Loucy (cell line): ENCODE measurements around the gene TMPRSS11D.

Experiments used
- H2AFZ ChIP-seq: fragments of 200-600 bp; sonication (generic); 2 replicates; pipeline ENCODE4 v1.6.0; 2016; ENCODE audit warnings: antibody characterized with exemption, mild to moderate bottlenecking, low read length, moderate library complexity
- H3F3A ChIP-seq: fragments of 200-600 bp; 2 replicates; pipeline ENCODE4 v1.6.0; 2016; ENCODE audit warnings: antibody characterized with exemption, low read depth, mild to moderate bottlenecking
- H3K27me3 ChIP-seq: fragments of 200-600 bp; sonication (generic); 2 replicates; pipeline ENCODE4 v1.6.1; 2014; ENCODE audit warnings: low read length, mild to moderate bottlenecking; ENCODE audit not compliant: insufficient read depth, poor library complexity, severe bottlenecking
- H3K36me3 ChIP-seq: fragments of 200-600 bp; sonication (generic); 2 replicates; pipeline ENCODE4 v1.6.1; 2016; ENCODE audit warnings: low read length; ENCODE audit not compliant: insufficient read depth
- H3K4me1 ChIP-seq: fragments of 200-600 bp; sonication (generic); 2 replicates; pipeline ENCODE4 v1.5.1; 2014; ENCODE audit warnings: low read length, mild to moderate bottlenecking; ENCODE audit not compliant: insufficient read depth, poor library complexity, severe bottlenecking
- H3K4me2 ChIP-seq: fragments of 200-600 bp; sonication (generic); 2 replicates; pipeline ENCODE4 v1.6.0; 2014; ENCODE audit warnings: antibody characterized with exemption, low read length, low read depth, mild to moderate bottlenecking; ENCODE audit not compliant: poor library complexity, severe bottlenecking
- H3K4me3 ChIP-seq: fragments of 200-600 bp; sonication (generic); 2 replicates; pipeline ENCODE4 v1.5.1; 2014; ENCODE audit warnings: low read length, mild to moderate bottlenecking, mixed read lengths; ENCODE audit not compliant: poor library complexity, severe bottlenecking
- H3K79me2 ChIP-seq: fragments of 200-600 bp; sonication (generic); 2 replicates; pipeline ENCODE4 v1.6.1; 2014; ENCODE audit warnings: low read length; ENCODE audit not compliant: insufficient read depth
- H3K9ac ChIP-seq: fragments of 200-600 bp; sonication (generic); 2 replicates; pipeline ENCODE4 v1.6.0; 2014; ENCODE audit warnings: mild to moderate bottlenecking, low read depth, low read length, moderate library complexity; ENCODE audit not compliant: poor library complexity, severe bottlenecking
- H3K9me2 ChIP-seq: fragments of 200-600 bp; sonication (generic); replicated peaks from 2 replicates; pipeline ENCODE4 v1.6.1; 2016; ENCODE audit warnings: low read depth, low read length, mixed read lengths
- H3K9me3 ChIP-seq: fragments of 200-600 bp; sonication (generic); 2 replicates; pipeline ENCODE4 v1.6.1; 2014; ENCODE audit warnings: mild to moderate bottlenecking, antibody characterized with exemption, low read length, low read depth; ENCODE audit not compliant: insufficient read depth
- H4K20me1 ChIP-seq: fragments of 200-600 bp; sonication (generic); 2 replicates; pipeline ENCODE4 v1.6.0; 2014; ENCODE audit warnings: antibody characterized with exemption, low read length, mild to moderate bottlenecking; ENCODE audit not compliant: insufficient read depth, poor library complexity, severe bottlenecking
- EZH2phosphoT487 ChIP-seq: fragments of 200-600 bp; IDR thresholded peaks from 2 replicates; pipeline ENCODE4 v1.6.1; 2018; ENCODE audit warnings: antibody characterized with exemption, mild to moderate bottlenecking, moderate library complexity, borderline replicate concordance
- TF ChIP-seq, protein P1 (sequence below): fragments of 200-600 bp; sonication (generic); conservative IDR thresholded peaks from 2 replicates; pipeline ENCODE4 v1.5.1; 2014; ENCODE audit warnings: mild to moderate bottlenecking, antibody characterized with exemption, low read length

TMPRSS11D gene

DNA sequence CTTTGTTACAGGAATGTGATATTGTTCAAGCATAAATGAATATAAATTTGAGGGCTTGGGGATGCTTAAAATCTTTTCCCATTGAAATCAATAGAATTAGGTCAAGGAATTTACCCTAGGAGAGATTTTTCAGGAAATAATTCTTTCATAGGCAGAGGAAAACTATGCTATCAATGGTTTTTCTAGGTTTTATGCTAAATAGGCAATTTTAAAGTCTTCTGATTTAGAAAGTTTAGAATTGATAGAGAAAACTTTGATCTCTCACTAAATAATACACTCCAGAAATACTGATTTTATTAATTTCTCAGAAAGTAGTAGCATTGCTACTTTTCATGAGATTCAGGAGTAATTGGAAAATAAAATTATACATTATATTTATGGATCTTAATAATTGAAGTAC is 93.1 kb downstream of the TMPRSS11D start:
- Histone ChIP-seq H3K27me3 (no peaks in the 10 kb centered on the region), H3K4me1 (no peaks in the 10 kb centered on the region), H3K9me2 (no peaks in the 10 kb centered on the region), H3F3A (no peaks in the 10 kb centered on the region), H3K79me2 (no peaks in the 10 kb centered on the region), H3K36me3 (no peaks in the 10 kb centered on the region), H3K9ac (no peak overlapping the region), H2AFZ (no peak overlapping the region), H3K9me3 (no peaks in the 10 kb centered on the region), H3K4me3 (no peak overlapping the region), H3K4me2 (no peak overlapping the region), H4K20me1 (no peaks in the 10 kb centered on the region)
- TF ChIP-seq EZH2phosphoT487 = no peak
- TF ChIP-seq, protein P1, sequence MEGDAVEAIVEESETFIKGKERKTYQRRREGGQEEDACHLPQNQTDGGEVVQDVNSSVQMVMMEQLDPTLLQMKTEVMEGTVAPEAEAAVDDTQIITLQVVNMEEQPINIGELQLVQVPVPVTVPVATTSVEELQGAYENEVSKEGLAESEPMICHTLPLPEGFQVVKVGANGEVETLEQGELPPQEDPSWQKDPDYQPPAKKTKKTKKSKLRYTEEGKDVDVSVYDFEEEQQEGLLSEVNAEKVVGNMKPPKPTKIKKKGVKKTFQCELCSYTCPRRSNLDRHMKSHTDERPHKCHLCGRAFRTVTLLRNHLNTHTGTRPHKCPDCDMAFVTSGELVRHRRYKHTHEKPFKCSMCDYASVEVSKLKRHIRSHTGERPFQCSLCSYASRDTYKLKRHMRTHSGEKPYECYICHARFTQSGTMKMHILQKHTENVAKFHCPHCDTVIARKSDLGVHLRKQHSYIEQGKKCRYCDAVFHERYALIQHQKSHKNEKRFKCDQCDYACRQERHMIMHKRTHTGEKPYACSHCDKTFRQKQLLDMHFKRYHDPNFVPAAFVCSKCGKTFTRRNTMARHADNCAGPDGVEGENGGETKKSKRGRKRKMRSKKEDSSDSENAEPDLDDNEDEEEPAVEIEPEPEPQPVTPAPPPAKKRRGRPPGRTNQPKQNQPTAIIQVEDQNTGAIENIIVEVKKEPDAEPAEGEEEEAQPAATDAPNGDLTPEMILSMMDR = no peak

DNA sequence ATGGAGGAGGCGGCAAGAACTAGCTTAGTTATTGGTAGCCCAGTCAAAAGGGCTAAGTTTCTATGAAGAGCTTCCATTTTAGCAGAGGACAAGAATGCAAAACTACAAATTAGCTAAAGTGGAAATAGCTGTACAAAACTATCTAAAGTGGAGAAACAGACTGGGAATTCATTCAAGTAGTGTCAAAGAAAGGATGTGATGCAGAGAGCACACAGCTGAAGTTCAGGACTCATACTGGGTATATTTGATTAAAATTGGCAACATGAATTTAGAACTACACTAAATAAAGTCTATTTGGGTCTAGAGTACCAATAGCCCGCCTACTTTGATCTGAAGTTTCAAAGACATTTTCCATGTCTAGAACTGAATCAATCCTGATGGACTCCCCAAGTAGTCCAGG is 96.5 kb downstream of the TMPRSS11D start:
- H3F3A ChIP-seq = no peaks in the 10 kb centered on the region
- no peak overlapping the region for H3K4me2 ChIP-seq
- no peaks in the 10 kb centered on the region for H3K4me1 ChIP-seq
- no peaks in the 10 kb centered on the region for H3K9me3 ChIP-seq
- H3K4me3 ChIP-seq = no peak overlapping the region
- H4K20me1 ChIP-seq = no peaks in the 10 kb centered on the region
- H3K36me3 ChIP-seq = no peaks in the 10 kb centered on the region
- TF ChIP-seq, protein P1 = no peak
- H2AFZ ChIP-seq = no peak overlapping the region
- no peaks in the 10 kb centered on the region for H3K27me3 ChIP-seq
- no peaks in the 10 kb centered on the region for H3K9me2 ChIP-seq
- no peaks in the 10 kb centered on the region for H3K79me2 ChIP-seq
- no peak overlapping the region for H3K9ac ChIP-seq

DNA sequence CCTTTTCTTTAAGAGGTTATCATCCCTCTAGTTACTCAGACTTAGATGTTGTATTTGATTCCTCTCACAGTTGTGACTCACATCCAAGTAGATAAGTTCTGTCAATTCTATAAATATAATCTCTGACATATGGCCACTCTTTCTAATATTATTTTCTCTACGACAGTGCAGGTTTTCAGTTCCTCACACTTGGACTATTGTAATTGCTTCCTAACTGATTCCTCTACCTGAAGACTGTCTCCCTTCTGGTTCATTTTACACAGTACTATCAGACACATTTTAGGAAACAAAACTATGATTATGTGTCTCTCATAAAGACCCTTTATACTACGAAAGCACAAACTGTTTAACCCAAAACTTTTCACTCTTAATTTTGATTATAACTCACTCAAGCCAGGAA is 98.3 kb downstream of the TMPRSS11D start:
- TF ChIP-seq, protein P1 = no peak
- TF ChIP-seq EZH2phosphoT487 = no peak
- Histone ChIP-seq H3K4me2 (no peak overlapping the region), H3K9me2 (no peaks in the 10 kb centered on the region)

More for the DNA sequence above, 98.3 kb downstream of the TMPRSS11D start:
- no peaks in the 10 kb centered on the region for H3K9me3 ChIP-seq
- no peaks in the 10 kb centered on the region for H4K20me1 ChIP-seq
- H3K9ac ChIP-seq = no peak overlapping the region
- no peak overlapping the region for H3K4me3 ChIP-seq
- no peaks in the 10 kb centered on the region for H3F3A ChIP-seq
- no peaks in the 10 kb centered on the region for H3K79me2 ChIP-seq
- no peak overlapping the region for H2AFZ ChIP-seq
- no peaks in the 10 kb centered on the region for H3K4me1 ChIP-seq
- H3K36me3 ChIP-seq = no peaks in the 10 kb centered on the region
- no peaks in the 10 kb centered on the region for H3K27me3 ChIP-seq
